BJ (cell line): ENCODE measurements around the gene ANKRD17. TPM values are rescaled to one million over a fixed set of nuclear protein-coding genes. Genes with fewer than 3 reads are reported as not detected.
A peak's percentile ranks its signal among the peaks of the same experiment; 100 is the strongest.

Experiments used
- CTCF ChIA-PET: fragments of 350-600 bp; formaldehyde crosslinking; extraction: SDS; loops from one replicate; lab custom pipeline; 2021; ENCODE audit warnings: antibody characterized with exemption, inconsistent platforms; lab: Yijun Ruan, JAX
- POLR2A ChIA-PET: fragments of 300-600 bp; sonication (Branson Sonifier 250); formaldehyde crosslinking; extraction: SDS; loops from one replicate; lab custom pipeline; 2021; ENCODE audit warnings: antibody characterized with exemption; lab: Charles Lee
- DNase-seq: peaks from one replicate; pipeline ENCODE4 v3.0.0-alpha.2; 2011; ENCODE audit warnings: low read depth
- H3K27me3 ChIP-seq: 2 replicates; pipeline ENCODE4 v1.6.0; 2011; ENCODE audit warnings: low read length; ENCODE audit not compliant: control insufficient read depth, insufficient read depth
- H3K36me3 ChIP-seq: 2 replicates; pipeline ENCODE4 v1.5.1; 2011; ENCODE audit warnings: low read length; ENCODE audit not compliant: control insufficient read depth, insufficient read depth
- H3K4me3 ChIP-seq: 2 replicates; pipeline ENCODE4 v1.5.1; 2011; ENCODE audit warnings: low read depth, mild to moderate bottlenecking, control low read depth, low read length
- polyA plus RNA-seq: library from polyadenylated mRNA; depleted of rRNA; stranded (reverse); fragments of >200 nt; gene quantifications from 2 replicates; pipeline ENCODE4 v1.2.3, GENCODE V29; 2011
- TF ChIP-seq, protein P1 (sequence below): IDR thresholded peaks from 2 replicates; pipeline ENCODE4 v1.5.1; 2011; ENCODE audit warnings: low read depth, mild to moderate bottlenecking, control low read depth, inconsistent platforms, low read length, moderate library complexity; ENCODE audit not compliant: insufficient read depth

ANKRD17 gene
- polyA plus RNA-seq, 1 experiment, result 39.6 TPM

DNA sequence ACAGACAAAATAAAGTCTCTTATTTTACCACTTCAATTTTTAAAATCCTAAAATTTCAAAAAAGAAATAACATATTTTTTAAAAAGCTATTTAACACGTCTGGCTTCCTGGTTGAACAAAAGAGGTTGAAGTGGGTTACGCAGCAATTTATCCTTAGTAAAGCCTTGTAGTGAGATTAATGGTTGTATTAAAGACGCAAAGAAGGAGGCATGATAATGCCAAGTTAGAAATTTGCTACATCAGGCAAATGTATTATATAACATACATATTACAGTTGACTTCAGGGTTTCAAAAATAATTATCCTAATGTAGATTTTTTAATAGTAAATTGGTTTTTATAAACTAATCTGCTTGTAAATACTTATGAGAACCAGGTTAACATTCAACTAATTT, 35.3 kb downstream of the ANKRD17 start:
- Histone ChIP-seq H3K4me3 (peak overlapping the region; percentile 13; the same call in 1 of the 2 replicates), H3K27me3 (no peaks in the 10 kb centered on the region), H3K36me3 (no peaks in the 10 kb centered on the region)
- CTCF ChIA-PET, result interaction anchor here (0.6 to 1.0 kb wide), 4 partner anchors 10 to 1055 kb away, joined by 3 to 4 read pairs (median 3); no protein-coding TSS in a partner anchor
- no peak for DNase-seq
- TF ChIP-seq, protein P1, sequence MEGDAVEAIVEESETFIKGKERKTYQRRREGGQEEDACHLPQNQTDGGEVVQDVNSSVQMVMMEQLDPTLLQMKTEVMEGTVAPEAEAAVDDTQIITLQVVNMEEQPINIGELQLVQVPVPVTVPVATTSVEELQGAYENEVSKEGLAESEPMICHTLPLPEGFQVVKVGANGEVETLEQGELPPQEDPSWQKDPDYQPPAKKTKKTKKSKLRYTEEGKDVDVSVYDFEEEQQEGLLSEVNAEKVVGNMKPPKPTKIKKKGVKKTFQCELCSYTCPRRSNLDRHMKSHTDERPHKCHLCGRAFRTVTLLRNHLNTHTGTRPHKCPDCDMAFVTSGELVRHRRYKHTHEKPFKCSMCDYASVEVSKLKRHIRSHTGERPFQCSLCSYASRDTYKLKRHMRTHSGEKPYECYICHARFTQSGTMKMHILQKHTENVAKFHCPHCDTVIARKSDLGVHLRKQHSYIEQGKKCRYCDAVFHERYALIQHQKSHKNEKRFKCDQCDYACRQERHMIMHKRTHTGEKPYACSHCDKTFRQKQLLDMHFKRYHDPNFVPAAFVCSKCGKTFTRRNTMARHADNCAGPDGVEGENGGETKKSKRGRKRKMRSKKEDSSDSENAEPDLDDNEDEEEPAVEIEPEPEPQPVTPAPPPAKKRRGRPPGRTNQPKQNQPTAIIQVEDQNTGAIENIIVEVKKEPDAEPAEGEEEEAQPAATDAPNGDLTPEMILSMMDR, result no peak
- POLR2A ChIA-PET, result interaction anchor here (0.7 kb wide), 1 partner anchor 1538 kb away, joined by 3 read pairs; no protein-coding TSS in a partner anchor

DNA sequence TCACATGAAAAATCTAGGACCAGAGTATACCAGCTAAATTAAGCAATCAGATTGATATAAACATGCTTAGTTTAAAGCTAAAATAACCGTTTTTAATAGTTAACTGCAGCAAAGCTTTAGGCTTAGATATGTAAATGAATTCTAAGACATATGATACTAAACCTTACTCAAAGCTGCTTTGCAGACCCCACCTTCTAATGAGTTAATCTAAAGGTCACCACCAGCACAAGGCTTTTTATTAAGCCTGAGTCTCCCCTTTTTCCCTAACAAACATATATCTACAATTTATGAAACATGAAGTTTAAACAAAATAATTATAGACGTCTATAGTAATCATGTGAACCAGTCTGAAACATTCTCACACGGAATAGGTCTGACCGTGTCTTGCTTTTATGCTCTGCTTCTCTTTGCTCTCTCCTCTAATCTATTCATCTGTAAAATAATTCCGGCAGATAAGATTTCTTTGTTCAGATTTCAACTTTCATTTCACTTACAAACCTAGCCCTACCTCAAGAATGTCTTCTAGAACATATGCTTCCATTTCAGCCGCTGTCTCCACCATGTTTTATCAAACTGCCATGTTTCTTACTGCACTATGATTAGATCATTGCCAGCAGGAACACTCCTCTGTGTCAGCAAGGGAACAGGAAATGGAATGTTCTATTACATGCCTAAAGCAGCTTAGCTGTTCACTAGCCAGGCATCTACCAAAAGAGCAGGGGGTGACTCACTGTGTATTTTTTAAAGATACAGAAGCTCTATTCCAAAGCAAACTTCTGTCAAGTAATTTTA, 35.9 kb downstream of the ANKRD17 start:
- no peaks in the 10 kb centered on the region for H3K36me3 ChIP-seq
- TF ChIP-seq, protein P1, result no peak
- H3K27me3 ChIP-seq, result no peaks in the 10 kb centered on the region
- peak overlapping the region; percentile 60 for H3K4me3 ChIP-seq
- ChIA-PET POLR2A (interaction anchor here (0.7 kb wide), 1 partner anchor 1537 kb away, joined by 3 read pairs; no protein-coding TSS in a partner anchor), CTCF (interaction anchor here (0.6 to 1.0 kb wide), 3 partner anchors 9 to 1055 kb away, joined by 3 read pairs; no protein-coding TSS in a partner anchor)
- DNase-seq, result peak; percentile 84

DNA sequence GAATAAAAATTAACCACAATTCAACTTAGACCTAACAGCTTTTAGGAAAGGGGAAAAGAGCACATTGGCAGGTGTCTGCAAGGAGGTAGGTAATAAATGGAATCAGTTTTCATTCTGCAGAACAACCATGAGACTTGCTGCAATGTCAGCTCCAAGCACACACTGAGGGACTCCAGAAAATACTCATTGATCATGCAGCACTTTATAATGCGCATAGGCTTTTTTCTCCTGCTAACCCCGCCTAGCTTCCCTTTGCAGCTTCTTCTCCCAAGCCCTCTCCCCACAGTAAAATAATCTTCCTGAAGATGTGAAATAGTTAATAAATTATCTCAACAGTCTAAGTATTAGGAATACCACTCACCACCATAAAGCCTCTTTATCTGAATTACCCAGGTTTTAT, 36.9 kb downstream of the ANKRD17 start:
- H3K4me3 ChIP-seq, result no peak overlapping the region
- no peaks in the 10 kb centered on the region for H3K27me3 ChIP-seq
- POLR2A ChIA-PET, result no interaction called here
- TF ChIP-seq, protein P1, result no peak
- DNase-seq, result no peak
- no peaks in the 10 kb centered on the region for H3K36me3 ChIP-seq
- CTCF ChIA-PET, result no interaction called here

DNA sequence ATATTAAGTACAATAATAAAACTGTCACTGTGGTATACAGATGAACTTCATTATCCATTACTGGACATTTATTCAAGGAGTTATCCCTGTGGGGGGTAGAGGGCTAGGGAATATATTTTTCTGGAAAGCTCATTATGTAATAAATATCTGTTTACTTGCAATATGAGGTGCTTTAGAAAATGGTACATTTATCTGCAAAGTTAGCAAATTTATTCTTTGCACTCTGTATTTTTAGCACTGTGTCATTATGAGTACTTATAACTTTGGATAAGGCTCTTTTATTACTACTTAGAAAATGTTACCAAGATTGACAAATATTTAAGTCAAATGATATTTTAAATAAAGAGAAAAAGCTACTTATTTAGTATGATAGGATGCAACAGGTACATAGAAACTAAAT, 37.8 kb downstream of the ANKRD17 start:
- Histone ChIP-seq H3K36me3 (no peaks in the 10 kb centered on the region), H3K27me3 (no peaks in the 10 kb centered on the region), H3K4me3 (no peak overlapping the region)
- DNase-seq, result no peak
- ChIA-PET CTCF (no interaction called here), POLR2A (no interaction called here)
- TF ChIP-seq, protein P1, result no peak

DNA sequence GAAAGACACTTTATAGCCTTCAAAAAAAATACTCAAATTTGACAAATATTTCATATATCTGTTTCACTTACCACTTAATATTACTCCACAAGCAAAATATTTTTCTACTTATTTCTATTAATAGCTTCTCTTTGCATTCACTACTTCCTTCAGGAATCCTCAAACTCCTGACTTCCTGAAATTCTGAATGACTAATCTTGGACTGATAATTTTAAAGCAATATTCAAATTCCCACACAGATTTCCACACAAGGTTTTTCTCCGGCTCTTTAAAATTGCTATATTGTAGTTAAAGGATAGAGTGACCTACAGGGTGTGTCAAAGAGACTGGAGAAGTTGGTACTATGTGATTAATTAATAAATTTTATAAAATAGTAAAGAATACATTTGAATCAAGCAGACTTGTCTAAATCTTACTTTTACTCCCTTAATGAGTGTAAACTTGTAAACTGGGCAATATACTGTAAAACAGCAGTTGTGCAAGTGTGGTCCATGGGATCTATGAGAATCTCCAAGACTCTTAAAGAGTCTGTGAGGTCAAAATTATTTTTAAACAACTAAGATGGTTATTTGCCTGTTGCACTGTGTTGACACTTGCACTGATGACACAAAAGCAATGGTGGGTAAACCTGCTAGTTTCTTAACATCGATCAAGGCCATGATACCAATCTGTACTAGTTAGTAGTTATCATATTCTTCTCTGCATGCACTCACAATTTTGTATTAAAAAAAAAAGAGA, 44.5 kb downstream of the ANKRD17 start:
- DNase-seq, result no peak
- POLR2A ChIA-PET, result no interaction called here
- Histone ChIP-seq H3K4me3 (no peak overlapping the region), H3K36me3 (no peaks in the 10 kb centered on the region), H3K27me3 (no peaks in the 10 kb centered on the region)
- CTCF ChIA-PET, result interaction anchor here (0.7 kb wide), 1 partner anchor 9 kb away, joined by 3 read pairs; no protein-coding TSS in a partner anchor
- TF ChIP-seq, protein P1, result no peak
